Thyroid gland (tissue), 4 donors: ENCODE results near the gene NBAS.

Source experiments
- POLR2A ChIP-seq, 2 donors: fragments of 450-650 bp; IDR thresholded peaks; one replicate each; pipeline ENCODE4 v1.6.1; 2017; ENCODE audit warnings: antibody characterized with exemption in 2 of 2, mild to moderate bottlenecking in 2 of 2, moderate library complexity in 1 of 2
- TF ChIP-seq, protein P1 (sequence below), 6 experiments: fragments of 200-600 bp in 3 of 6; fragments of 450-650 bp in 3 of 6; sonication (generic) in 3 of 6; IDR thresholded peaks; one replicate each; pipeline ENCODE4 v1.5.1; 2016 to 2019; ENCODE audit warnings: antibody characterized with exemption in 6 of 6, mild to moderate bottlenecking in 2 of 6, inconsistent platforms in 1 of 6, moderate library complexity in 1 of 6

DNA sequence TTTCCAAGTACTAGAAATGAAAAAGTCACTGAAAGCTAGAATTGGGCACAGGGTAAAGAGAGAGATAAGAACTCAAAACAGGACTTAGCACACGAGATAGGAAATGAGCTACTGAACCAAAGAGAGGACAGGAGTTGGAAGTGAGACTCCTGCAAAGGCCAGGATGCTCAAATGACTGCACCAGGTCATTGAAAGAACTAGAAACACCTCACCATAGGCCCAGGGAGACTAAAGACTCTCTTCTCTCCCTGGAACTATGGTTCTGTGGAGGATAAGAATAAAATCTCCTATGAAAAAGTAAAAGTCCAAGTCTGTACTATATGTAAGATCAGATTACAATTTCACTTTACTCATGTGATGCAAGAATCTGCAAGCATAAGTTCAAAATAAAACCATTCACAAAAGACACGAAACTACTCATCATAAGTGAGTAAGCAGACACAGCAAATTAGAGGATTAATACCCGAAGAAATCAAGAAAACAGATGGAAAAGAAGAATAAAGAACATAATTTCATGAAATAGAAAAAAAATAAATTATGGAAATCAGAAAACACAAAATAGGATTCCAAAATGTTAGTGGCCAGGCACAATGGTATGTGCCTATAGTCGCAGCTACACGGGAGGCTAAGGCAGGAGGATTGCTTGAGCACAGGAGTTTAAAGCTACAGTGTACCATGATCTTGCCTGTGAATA lies 6.5 kb downstream of the NBAS start:
- TF ChIP-seq, protein P1, sequence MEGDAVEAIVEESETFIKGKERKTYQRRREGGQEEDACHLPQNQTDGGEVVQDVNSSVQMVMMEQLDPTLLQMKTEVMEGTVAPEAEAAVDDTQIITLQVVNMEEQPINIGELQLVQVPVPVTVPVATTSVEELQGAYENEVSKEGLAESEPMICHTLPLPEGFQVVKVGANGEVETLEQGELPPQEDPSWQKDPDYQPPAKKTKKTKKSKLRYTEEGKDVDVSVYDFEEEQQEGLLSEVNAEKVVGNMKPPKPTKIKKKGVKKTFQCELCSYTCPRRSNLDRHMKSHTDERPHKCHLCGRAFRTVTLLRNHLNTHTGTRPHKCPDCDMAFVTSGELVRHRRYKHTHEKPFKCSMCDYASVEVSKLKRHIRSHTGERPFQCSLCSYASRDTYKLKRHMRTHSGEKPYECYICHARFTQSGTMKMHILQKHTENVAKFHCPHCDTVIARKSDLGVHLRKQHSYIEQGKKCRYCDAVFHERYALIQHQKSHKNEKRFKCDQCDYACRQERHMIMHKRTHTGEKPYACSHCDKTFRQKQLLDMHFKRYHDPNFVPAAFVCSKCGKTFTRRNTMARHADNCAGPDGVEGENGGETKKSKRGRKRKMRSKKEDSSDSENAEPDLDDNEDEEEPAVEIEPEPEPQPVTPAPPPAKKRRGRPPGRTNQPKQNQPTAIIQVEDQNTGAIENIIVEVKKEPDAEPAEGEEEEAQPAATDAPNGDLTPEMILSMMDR (IDR thresholded peaks at IDR 0.05) = no peak
- no peak for TF ChIP-seq POLR2A (IDR thresholded peaks at IDR 0.05)
